ENCODE results near the gene TMEM88. TPM values are rescaled to one million over a fixed set of nuclear protein-coding genes. Genes with fewer than 3 reads are reported as not detected.

Gene TMEM88
- total RNA-seq, 1 donor from 2014 or later, result 7.1 TPM

- DNase-seq (no peak), ATAC-seq (ENCODE audit: low read depth) (no peak)
- no peaks in the 10 kb centered on the region for H3K4me1 Mint-ChIP-seq
- H3K36me3 Mint-ChIP-seq (ENCODE audit: low read depth), result no peaks in the 10 kb centered on the region
- no peak overlapping the region for H3K27ac Mint-ChIP-seq
- intact Hi-C loops (cut with micrococcal nuclease), result no loop called here
- H3K9me3 Mint-ChIP-seq, result no peaks in the 10 kb centered on the region
- H3K4me3 Mint-ChIP-seq, result no peak overlapping the region
- no peak for TF ChIP-seq CTCF (IDR thresholded peaks at IDR 0.05)
- POLR2A ChIA-PET, result interaction anchor here (0.7 to 1.5 kb wide), 5 partner anchors 10 to 108 kb away, joined by 3 to 5 read pairs (median 4); partner anchors contain the start of genes CNTROB, KDM6B and TRAPPC1
- H3K27me3 Mint-ChIP-seq, result peaks cover 12% of the 10 kb centered on the region
- CTCF ChIA-PET, result interaction anchor here (0.6 to 2.1 kb wide), 13 partner anchors 10 to 233 kb away, joined by 3 to 11 read pairs (median 5); partner anchors contain the start of gene KDM6B
Observed at GRCh38 chr17:7824021-7824924, 30.6 kb upstream of the TMEM88 start.

GRCh38 chr17:7825206-7825990 lies 29.5 kb upstream of the TMEM88 start:
- H3K27me3 Mint-ChIP-seq, result peaks cover 18% of the 10 kb centered on the region
- no peak overlapping the region for H3K27ac Mint-ChIP-seq
- H3K9me3 Mint-ChIP-seq, result no peaks in the 10 kb centered on the region
- CTCF ChIA-PET, result interaction anchor here (0.8 to 2.1 kb wide), 10 partner anchors 9 to 232 kb away, joined by 3 to 11 read pairs (median 4); partner anchors contain the start of gene KDM6B
- ATAC-seq (ENCODE audit: low read depth) (no peak), DNase-seq (no peak)
- no peaks in the 10 kb centered on the region for H3K36me3 Mint-ChIP-seq (ENCODE audit: low read depth)
- H3K4me3 Mint-ChIP-seq, result no peak overlapping the region
- POLR2A ChIA-PET, result interaction anchor here (0.6 to 1.5 kb wide), 6 partner anchors 9 to 106 kb away, joined by 3 to 5 read pairs (median 4); partner anchors contain the start of genes CNTROB, KDM6B and TRAPPC1
- H3K4me1 Mint-ChIP-seq, result no peaks in the 10 kb centered on the region
- intact Hi-C loops (cut with micrococcal nuclease), result no loop called here
- no peak for TF ChIP-seq CTCF (IDR thresholded peaks at IDR 0.05)

- H3K9me3 Mint-ChIP-seq, result no peaks in the 10 kb centered on the region
- intact Hi-C loops (cut with micrococcal nuclease), result no loop called here
Observed at GRCh38 chr17:7830616-7831015, 24.2 kb upstream of the TMEM88 start.

GRCh38 chr17:7831233-7831632 lies 23.6 kb upstream of the TMEM88 start:
- intact Hi-C loops (cut with micrococcal nuclease), result no loop called here
- DNase-seq, result no peak
- no peak for TF ChIP-seq CTCF (IDR thresholded peaks at IDR 0.05)
- no peaks in the 10 kb centered on the region for H3K9me3 Mint-ChIP-seq
- CTCF ChIA-PET, result no interaction called here
- no peak for ATAC-seq (ENCODE audit: low read depth)
- peaks cover 11% of the 10 kb centered on the region for H3K36me3 Mint-ChIP-seq (ENCODE audit: low read depth)
- H3K4me1 Mint-ChIP-seq, result peaks cover 17% of the 10 kb centered on the region
- peaks cover 23% of the 10 kb centered on the region for H3K27me3 Mint-ChIP-seq
- H3K27ac Mint-ChIP-seq, result no peak overlapping the region
- H3K4me3 Mint-ChIP-seq, result no peak overlapping the region
- POLR2A ChIA-PET, result interaction anchor here (0.9 to 5.5 kb wide), 2 partner anchors 13 to 26 kb away, joined by 3 to 136 read pairs; partner anchors contain the start of gene NAA38

More at GRCh38 chr17:7830616-7831015, 24.2 kb upstream of the TMEM88 start:
- ATAC-seq (ENCODE audit: low read depth) (no peak), DNase-seq (no peak)
- peaks cover 11% of the 10 kb centered on the region for H3K36me3 Mint-ChIP-seq (ENCODE audit: low read depth)
- H3K4me1 Mint-ChIP-seq, result peaks cover 14% of the 10 kb centered on the region
- ChIA-PET CTCF (no interaction called here), POLR2A (interaction anchor here (0.9 to 5.5 kb wide), 2 partner anchors 13 to 26 kb away, joined by 3 to 136 read pairs; partner anchors contain the start of gene NAA38)
- no peak overlapping the region for H3K27ac Mint-ChIP-seq
- H3K27me3 Mint-ChIP-seq, result peaks cover 23% of the 10 kb centered on the region
- no peak overlapping the region for H3K4me3 Mint-ChIP-seq
- no peak for TF ChIP-seq CTCF (IDR thresholded peaks at IDR 0.05)

All from activated B cell treated with CpG ODN at 0.5 μM for 24 hours (primary cell).